ENCODE data around the gene CBX4. TPM values are rescaled to one million over a fixed set of nuclear protein-coding genes. Genes with fewer than 3 reads are reported as not detected.

CBX4 gene
- total RNA-seq, 2 donors from 2014 or later, result 4.2 to 4.9 TPM

DNA sequence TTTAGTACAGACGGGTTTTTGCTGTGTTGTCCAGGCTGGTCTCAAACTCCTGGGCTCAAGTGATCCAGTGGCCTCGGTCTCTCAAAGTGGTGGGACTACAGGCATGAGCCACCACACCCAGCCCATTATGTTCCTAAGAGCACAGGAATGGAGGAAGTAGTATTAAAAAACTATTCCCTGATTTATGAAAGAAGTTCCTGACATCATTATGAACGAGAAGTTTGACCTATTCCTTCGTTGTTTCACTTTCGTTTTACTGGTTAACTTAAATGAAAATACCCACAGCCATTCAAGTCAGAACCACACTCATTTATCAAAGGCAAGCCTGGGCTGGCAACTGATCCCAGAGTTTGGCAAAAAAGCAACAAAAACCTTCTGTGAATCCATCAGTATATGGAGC lies 13.5 kb upstream of the CBX4 start:
- no peak overlapping the region for H3K27ac Mint-ChIP-seq
- Histone ChIP-seq H3K27ac (ENCODE audit: low read depth, low read length) (no peak overlapping the region), H3K27me3 (ENCODE audit: control insufficient read depth, insufficient read depth, low read length, poor library complexity, severe bottlenecking) (peaks cover 18% of the 10 kb centered on the region), H3K36me3 (ENCODE audit: control insufficient read depth, insufficient read depth, low read length) (no peaks in the 10 kb centered on the region), H3K4me1 (ENCODE audit: control insufficient read depth, insufficient read depth, low read length) (no peaks in the 10 kb centered on the region), H3K9me3 (ENCODE audit: control insufficient read depth, low read length) (no peaks in the 10 kb centered on the region), H3K9ac (ENCODE audit: extremely low read depth, low read length, poor library complexity, severe bottlenecking) (no peak overlapping the region), H3K4me3 (ENCODE audit: low read length) (no peak overlapping the region)
- H3K4me3 Mint-ChIP-seq, result no peak overlapping the region
- DNase-seq, result no peak
- H3K36me3 Mint-ChIP-seq (ENCODE audit: low read depth), result no peaks in the 10 kb centered on the region
- H3K4me1 Mint-ChIP-seq, result peaks cover 2% of the 10 kb centered on the region
- H3K9me3 Mint-ChIP-seq, result no peaks in the 10 kb centered on the region
- peaks cover 33% of the 10 kb centered on the region for H3K27me3 Mint-ChIP-seq (ENCODE audit: insufficient read depth)
- 84 to 94% methylated on average over 5 of the region's 5 CpGs for WGBS, 2 experiments (ENCODE audit: insufficient coverage in 1 of 2, insufficient read length in 1 of 2)
- TF ChIP-seq CTCF (conservative IDR thresholded peaks at IDR 0.05), result no peak

GRCh38 chr17:79851461-79851817 lies 12.2 kb upstream of the CBX4 start:
- Mint-ChIP-seq H3K4me1 (peaks cover 2% of the 10 kb centered on the region), H3K4me3 (no peak overlapping the region), H3K27me3 (ENCODE audit: insufficient read depth) (peaks cover 37% of the 10 kb centered on the region), H3K9me3 (no peaks in the 10 kb centered on the region), H3K27ac (no peak overlapping the region), H3K36me3 (ENCODE audit: low read depth) (no peaks in the 10 kb centered on the region)
- Histone ChIP-seq H3K27ac (ENCODE audit: low read depth, low read length) (no peak overlapping the region), H3K9me3 (ENCODE audit: control insufficient read depth, low read length) (no peaks in the 10 kb centered on the region), H3K36me3 (ENCODE audit: control insufficient read depth, insufficient read depth, low read length) (no peaks in the 10 kb centered on the region), H3K27me3 (ENCODE audit: control insufficient read depth, insufficient read depth, low read length, poor library complexity, severe bottlenecking) (peaks cover 22% of the 10 kb centered on the region), H3K4me1 (ENCODE audit: control insufficient read depth, insufficient read depth, low read length) (no peaks in the 10 kb centered on the region), H3K4me3 (ENCODE audit: low read length) (no peak overlapping the region), H3K9ac (ENCODE audit: extremely low read depth, low read length, poor library complexity, severe bottlenecking) (no peak overlapping the region)
- TF ChIP-seq CTCF (conservative IDR thresholded peaks at IDR 0.05), result no peak
- WGBS, 2 experiments (ENCODE audit: insufficient coverage in 1 of 2, insufficient read length in 1 of 2), result 91 to 100% methylated on average over 10 to 11 of the region's 11 CpGs
- no peak for DNase-seq

DNA sequence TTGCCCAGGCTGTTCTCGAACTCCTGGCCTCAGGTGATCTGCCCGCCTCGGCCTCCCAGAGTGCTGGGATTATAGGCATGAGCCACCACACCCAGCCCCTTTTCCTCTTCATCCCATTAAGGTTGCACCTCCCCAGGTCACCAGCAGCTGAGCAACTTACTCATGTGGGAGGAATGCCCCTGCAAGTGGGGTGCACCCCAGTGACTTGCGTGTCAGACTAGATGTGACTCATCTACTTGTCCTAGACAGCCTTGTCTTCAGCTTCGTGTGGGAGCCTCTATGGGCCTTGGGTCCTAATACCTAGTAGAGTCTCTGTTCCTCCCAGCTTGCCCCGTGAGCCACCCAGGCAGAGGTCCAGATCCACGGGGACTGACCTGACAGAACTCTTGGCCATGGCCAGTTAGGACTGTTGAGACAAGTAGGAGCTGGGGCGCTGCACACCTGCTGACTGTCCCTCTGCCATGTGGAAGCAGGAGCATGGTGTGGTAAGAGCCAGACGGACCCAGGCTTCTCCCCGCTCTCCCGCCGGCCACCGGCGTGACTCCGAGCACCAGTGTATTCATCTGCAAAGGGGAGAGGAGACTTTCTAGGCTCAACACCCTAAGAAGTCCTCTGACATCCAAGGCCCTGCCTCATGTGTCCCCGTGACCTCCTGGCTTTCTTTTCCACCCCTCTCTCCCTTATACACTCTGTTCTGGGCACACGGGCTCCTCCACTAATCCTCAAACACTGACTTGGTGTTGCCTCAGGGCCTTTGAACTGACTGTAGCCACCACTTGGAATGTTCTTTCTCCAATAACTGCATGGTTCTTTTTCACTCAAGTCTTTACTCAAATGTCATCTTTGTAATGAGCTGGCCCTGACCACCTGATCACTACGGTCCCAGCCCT lies 11.6 kb upstream of the CBX4 start:
- H3K4me3 ChIP-seq (ENCODE audit: low read length), result no peak overlapping the region
- peaks cover 42% of the 10 kb centered on the region for H3K27me3 Mint-ChIP-seq (ENCODE audit: insufficient read depth)
- 88 to 91% methylated on average over 10 to 18 of the region's 18 CpGs for WGBS, 2 experiments (ENCODE audit: insufficient coverage in 1 of 2, insufficient read length in 1 of 2)
- H3K4me1 ChIP-seq (ENCODE audit: control insufficient read depth, insufficient read depth, low read length), result no peaks in the 10 kb centered on the region
- TF ChIP-seq CTCF (conservative IDR thresholded peaks at IDR 0.05), result no peak
- no peak overlapping the region for H3K27ac Mint-ChIP-seq
- H3K36me3 Mint-ChIP-seq (ENCODE audit: low read depth), result no peaks in the 10 kb centered on the region
- H3K4me1 Mint-ChIP-seq, result peaks cover 2% of the 10 kb centered on the region
- no peak overlapping the region for H3K9ac ChIP-seq (ENCODE audit: extremely low read depth, low read length, poor library complexity, severe bottlenecking)
- peaks cover 29% of the 10 kb centered on the region for H3K27me3 ChIP-seq (ENCODE audit: control insufficient read depth, insufficient read depth, low read length, poor library complexity, severe bottlenecking)
- H3K9me3 Mint-ChIP-seq, result no peaks in the 10 kb centered on the region
- H3K9me3 ChIP-seq (ENCODE audit: control insufficient read depth, low read length), result no peaks in the 10 kb centered on the region
- no peak overlapping the region for H3K4me3 Mint-ChIP-seq
- no peak overlapping the region for H3K27ac ChIP-seq (ENCODE audit: low read depth, low read length)
- no peaks in the 10 kb centered on the region for H3K36me3 ChIP-seq (ENCODE audit: control insufficient read depth, insufficient read depth, low read length)
- DNase-seq, result peak; percentile 70

Measured in endodermal cell (in vitro differentiated cells).